ENCODE data around the gene ARIH1.
"Not testable (repeated sequence)": the region's sequence is repeated elsewhere in the genome, so short reads cannot be mapped to it uniquely, and the experiment has no call there.

ARIH1 gene

GRCh38 chr15:72591361-72591760, 117.2 kb downstream of the ARIH1 start:
- ChIA-PET POLR2A (no interaction called here), CTCF (interaction anchor here (0.8 kb wide), 1 partner anchor 9 kb away, joined by 4 read pairs; no protein-coding TSS in a partner anchor)
- DNase-seq (ENCODE audit: extremely low spot score) = no peak
- no peak for TF ChIP-seq ARNT (IDR thresholded peaks at IDR 0.05)
- TF ChIP-seq ELF4 (IDR thresholded peaks at IDR 0.05) = no peak
- no peak for TF ChIP-seq FOXK2 (IDR thresholded peaks at IDR 0.05)
- TF ChIP-seq ZNF384 (IDR thresholded peaks at IDR 0.05) = no peak
- TF ChIP-seq HDGF (IDR thresholded peaks at IDR 0.05; ENCODE audit: borderline replicate concordance) = no peak
- TF ChIP-seq SP1 (IDR thresholded peaks at IDR 0.05) = no peak
- TF ChIP-seq PKNOX1 (IDR thresholded peaks at IDR 0.05) = no peak
- TF ChIP-seq BHLHE40 (IDR thresholded peaks at IDR 0.05; ENCODE audit: borderline replicate concordance) = no peak
- TF ChIP-seq L3MBTL2 (conservative IDR thresholded peaks at IDR 0.05) = no peak

- ChIA-PET CTCF (no interaction called here), POLR2A (no interaction called here)
- no peak for TF ChIP-seq LEF1 (IDR thresholded peaks at IDR 0.05; ENCODE audit: borderline replicate concordance)
- no peak for TF ChIP-seq PKNOX1 (IDR thresholded peaks at IDR 0.05)
- TF ChIP-seq HDGF (IDR thresholded peaks at IDR 0.05; ENCODE audit: borderline replicate concordance) = no peak
- TF ChIP-seq ZNF384 (IDR thresholded peaks at IDR 0.05) = no peak
- no peak for TF ChIP-seq SP1 (IDR thresholded peaks at IDR 0.05)
- TF ChIP-seq FOXK2 (IDR thresholded peaks at IDR 0.05) = no peak
- TF ChIP-seq CTBP1 (IDR thresholded peaks at IDR 0.05; ENCODE audit: borderline replicate concordance) = no peak
- TF ChIP-seq L3MBTL2 (conservative IDR thresholded peaks at IDR 0.05) = no peak
- TF ChIP-seq TARDBP (IDR thresholded peaks at IDR 0.05) = no peak
- no peak for TF ChIP-seq SUZ12 (IDR thresholded peaks at IDR 0.05)
- no peak for TF ChIP-seq ELF4 (IDR thresholded peaks at IDR 0.05)
- TF ChIP-seq NFRKB (IDR thresholded peaks at IDR 0.05) = no peak
- no peak for TF ChIP-seq ARNT (IDR thresholded peaks at IDR 0.05)
- no peak for TF ChIP-seq BHLHE40 (IDR thresholded peaks at IDR 0.05; ENCODE audit: borderline replicate concordance)
- TF ChIP-seq FOXA1 (IDR thresholded peaks at IDR 0.05) = no peak
- TF ChIP-seq FOXM1 (IDR thresholded peaks at IDR 0.05; ENCODE audit: borderline replicate concordance) = no peak
- DNase-seq (ENCODE audit: extremely low spot score) = no peak
Measured at GRCh38 chr15:72592097-72592496, 118.0 kb downstream of the ARIH1 start.

GRCh38 chr15:72592676-72593075, 118.5 kb downstream of the ARIH1 start:
- ChIA-PET CTCF (no interaction called here), POLR2A (no interaction called here)
- no peak for DNase-seq (ENCODE audit: extremely low spot score)
- TF ChIP-seq FOXA1 (IDR thresholded peaks at IDR 0.05) (no peak), TARDBP (IDR thresholded peaks at IDR 0.05) (no peak), HDGF (IDR thresholded peaks at IDR 0.05; ENCODE audit: borderline replicate concordance) (no peak), NFRKB (IDR thresholded peaks at IDR 0.05) (no peak), FOXK2 (IDR thresholded peaks at IDR 0.05) (no peak), ZNF384 (IDR thresholded peaks at IDR 0.05) (no peak)

GRCh38 chr15:72593838-72594237, 119.7 kb downstream of the ARIH1 start:
- TF ChIP-seq SP1 (IDR thresholded peaks at IDR 0.05) = no peak
- no peak for TF ChIP-seq FOXA1 (IDR thresholded peaks at IDR 0.05)
- no peak for TF ChIP-seq ARNT (IDR thresholded peaks at IDR 0.05)
- no peak for DNase-seq (ENCODE audit: extremely low spot score)
- ChIA-PET POLR2A (no interaction called here), CTCF (interaction anchor here (0.7 kb wide), 2 partner anchors 35 to 271 kb away, joined by 3 to 4 read pairs; no protein-coding TSS in a partner anchor)

- ChIA-PET CTCF (interaction anchor here (0.6 to 3.8 kb wide), 21 partner anchors 9 to 1028 kb away, joined by 3 to 22 read pairs (median 5); no protein-coding TSS in a partner anchor), POLR2A (interaction anchor here (1.3 to 1.7 kb wide), 2 partner anchors 85 to 127 kb away, joined by 6 read pairs; no protein-coding TSS in a partner anchor)
- TF ChIP-seq TARDBP (IDR thresholded peaks at IDR 0.05) = no peak
- TF ChIP-seq LEF1 (IDR thresholded peaks at IDR 0.05; ENCODE audit: borderline replicate concordance) = no peak
- no peak for TF ChIP-seq NFRKB (IDR thresholded peaks at IDR 0.05)
- no peak for TF ChIP-seq FOXA1 (IDR thresholded peaks at IDR 0.05)
- no peak for TF ChIP-seq SP1 (IDR thresholded peaks at IDR 0.05)
- no peak for TF ChIP-seq PKNOX1 (IDR thresholded peaks at IDR 0.05)
- TF ChIP-seq CTBP1 (IDR thresholded peaks at IDR 0.05; ENCODE audit: borderline replicate concordance) = no peak
- TF ChIP-seq ARNT (IDR thresholded peaks at IDR 0.05) = no peak
- TF ChIP-seq ELF4 (IDR thresholded peaks at IDR 0.05) = no peak
- no peak for TF ChIP-seq SUZ12 (IDR thresholded peaks at IDR 0.05)
- TF ChIP-seq FOXM1 (IDR thresholded peaks at IDR 0.05; ENCODE audit: borderline replicate concordance) = no peak
- no peak for TF ChIP-seq ZNF384 (IDR thresholded peaks at IDR 0.05)
- TF ChIP-seq BHLHE40 (IDR thresholded peaks at IDR 0.05; ENCODE audit: borderline replicate concordance) = no peak
- peak; percentile 62 for DNase-seq (ENCODE audit: extremely low spot score)
Measured at GRCh38 chr15:72599855-72600464, 125.8 kb downstream of the ARIH1 start.

GRCh38 chr15:72604794-72605193, 130.7 kb downstream of the ARIH1 start:
- ChIA-PET POLR2A (no interaction called here), CTCF (no interaction called here)
- TF ChIP-seq ZNF384 (IDR thresholded peaks at IDR 0.05) = no peak
- no peak for TF ChIP-seq L3MBTL2 (conservative IDR thresholded peaks at IDR 0.05)
- no peak for TF ChIP-seq FOXK2 (IDR thresholded peaks at IDR 0.05)
- no peak for TF ChIP-seq ARNT (IDR thresholded peaks at IDR 0.05)
- no peak for TF ChIP-seq CTBP1 (IDR thresholded peaks at IDR 0.05; ENCODE audit: borderline replicate concordance)
- TF ChIP-seq FOXA1 (IDR thresholded peaks at IDR 0.05) = no peak
- peak; percentile 17 for DNase-seq (ENCODE audit: extremely low spot score)

GRCh38 chr15:72608084-72608483, 134.0 kb downstream of the ARIH1 start:
- POLR2A ChIA-PET; CTCF ChIA-PET; DNase-seq (ENCODE audit: extremely low spot score): not testable (repeated sequence)
